ENCODE results near the gene AP1AR. TPM values are rescaled to one million over a fixed set of nuclear protein-coding genes. Genes with fewer than 3 reads are reported as not detected.
"Not testable (repeated sequence)": the region's sequence is repeated elsewhere in the genome, so short reads cannot be mapped to it uniquely, and the experiment has no call there.

Gene AP1AR
- total RNA-seq, 8 experiments from 2014 or later, result 21.1 to 31.4 (median 23.8) TPM

DNA sequence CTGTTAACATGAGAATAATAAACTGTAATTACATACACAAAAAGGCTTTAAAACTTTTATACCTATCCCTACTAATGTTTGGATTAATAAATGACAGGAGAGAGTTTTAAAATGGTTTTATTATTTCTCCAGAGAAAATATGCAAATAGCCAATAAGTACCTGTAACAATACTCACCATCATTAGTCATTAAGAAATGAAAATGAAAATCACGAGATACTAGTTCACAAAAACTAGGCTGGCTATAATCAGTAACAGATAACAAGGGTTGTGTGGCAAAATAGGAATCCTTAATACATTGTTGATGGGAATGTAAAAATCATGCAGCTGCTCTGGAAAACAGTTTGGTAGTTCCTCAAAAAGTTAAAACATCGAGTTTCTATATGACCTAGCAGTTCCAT, 25.2 kb upstream of the AP1AR start:
- no peak for ATAC-seq (replicated peaks in 6 of 8)
- Histone ChIP-seq H3K4me1 (replicated peaks in 1 of 2) (no peaks in the 10 kb centered on the region), H3K4me3 (no peak overlapping the region), H3K27ac (no peak overlapping the region)
- WGBS, 10 experiments, result 0 to 100% (median 68%) methylated on average over 1 to 2 of the region's 2 CpGs
- in situ Hi-C loops (cut with MboI; ENCODE audit: low pct_unique_long_range_greater_than_20kb in 2 of 9, low sequenced_read_pairs in 9 of 9, unreplicated experiment in 9 of 9), result loop anchor here in 1 of 9 experiments (25.0 kb wide), 1 partner anchor 94 kb away; no protein-coding TSS in a partner anchor

DNA sequence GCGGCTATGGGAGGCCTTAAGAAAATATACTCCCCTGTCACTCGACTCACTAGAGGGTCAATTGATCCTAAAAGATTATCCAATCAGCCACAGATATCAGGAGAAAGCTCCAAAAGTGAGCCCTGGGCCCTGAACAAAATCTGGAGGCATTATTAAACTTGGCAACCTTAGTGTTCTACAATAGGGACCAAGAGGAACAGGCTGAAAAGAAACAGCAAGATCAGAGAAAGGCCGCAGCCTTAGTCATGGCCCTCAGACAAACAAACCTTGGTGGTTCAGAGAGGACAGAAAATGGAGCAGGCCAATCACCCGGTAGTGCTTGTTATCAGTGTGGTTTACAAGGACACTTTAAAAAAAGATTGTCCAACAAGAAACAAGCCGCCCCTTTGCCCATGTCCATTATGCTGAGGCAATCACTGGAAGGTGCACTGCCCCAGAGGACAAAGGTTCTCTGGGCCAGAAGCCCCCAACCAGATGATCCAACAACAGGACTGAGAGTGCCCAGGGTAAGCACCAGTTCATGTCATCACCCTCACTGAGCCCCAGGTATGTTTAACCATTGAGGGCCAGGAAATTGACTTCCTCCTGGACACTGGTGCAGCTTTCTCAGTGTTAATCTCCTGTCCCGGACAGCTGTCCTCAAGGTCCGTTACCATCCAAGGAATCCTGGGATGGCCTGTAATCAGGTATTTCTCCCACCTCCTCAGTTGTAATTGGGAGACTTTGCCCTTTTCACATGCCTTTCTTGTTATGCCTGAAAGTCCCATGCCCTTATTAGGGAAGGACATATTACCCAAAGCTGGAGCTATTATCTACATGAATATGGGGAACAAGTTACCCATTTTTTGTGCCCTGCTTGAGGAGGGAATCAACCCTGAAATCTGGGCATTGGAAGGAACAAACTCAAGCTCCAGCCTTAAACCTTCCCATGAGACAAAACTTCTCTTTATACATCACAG, 23.2 kb upstream of the AP1AR start:
- not testable (repeated sequence) for H3K4me1 ChIP-seq (replicated peaks in 1 of 2); H3K27ac ChIP-seq; ATAC-seq (replicated peaks in 6 of 8); H3K4me3 ChIP-seq
- 60 to 100% (median 90%) methylated on average over 1 to 6 of the region's 7 CpGs; no CpG with 5 or more reads in 3 of the 10 experiments for WGBS, 10 experiments
- in situ Hi-C loops (cut with MboI; ENCODE audit: low pct_unique_long_range_greater_than_20kb in 2 of 9, low sequenced_read_pairs in 9 of 9, unreplicated experiment in 9 of 9), result loop anchor here in 1 of 9 experiments (25.0 kb wide), 1 partner anchor 96 kb away; no protein-coding TSS in a partner anchor

DNA sequence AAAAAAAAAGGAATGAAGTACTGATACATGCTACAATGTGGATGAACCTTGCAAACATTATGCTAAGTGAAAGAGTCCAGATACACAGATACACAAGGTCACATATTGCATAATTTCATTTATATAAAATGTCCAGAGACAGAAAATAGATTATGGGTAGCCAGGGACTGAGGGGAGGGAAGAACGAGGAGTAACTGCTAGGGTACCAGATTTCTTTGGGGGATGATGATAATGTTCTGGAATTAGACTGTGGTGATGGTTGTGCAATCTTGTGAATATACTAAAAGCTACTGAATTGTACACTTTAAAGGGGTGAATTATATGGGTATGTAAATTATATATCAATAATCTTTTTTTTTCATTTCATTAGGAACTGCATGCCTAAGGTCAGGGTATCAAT, 20.8 kb upstream of the AP1AR start:
- H3K4me1 ChIP-seq (replicated peaks in 1 of 2), result no peaks in the 10 kb centered on the region
- WGBS, 10 experiments, result 0 to 100% (median 75%) methylated on average over 1 of the region's 1 CpG; no CpG with 5 or more reads in 3 of the 10 experiments
- H3K27ac ChIP-seq, result no peak overlapping the region
- no peak for ATAC-seq (replicated peaks in 6 of 8)
- in situ Hi-C loops (cut with MboI; ENCODE audit: low pct_unique_long_range_greater_than_20kb in 2 of 9, low sequenced_read_pairs in 9 of 9, unreplicated experiment in 9 of 9), result loop anchor here in 1 of 9 experiments (25.0 kb wide), 1 partner anchor 98 kb away; no protein-coding TSS in a partner anchor
- no peak overlapping the region for H3K4me3 ChIP-seq

DNA sequence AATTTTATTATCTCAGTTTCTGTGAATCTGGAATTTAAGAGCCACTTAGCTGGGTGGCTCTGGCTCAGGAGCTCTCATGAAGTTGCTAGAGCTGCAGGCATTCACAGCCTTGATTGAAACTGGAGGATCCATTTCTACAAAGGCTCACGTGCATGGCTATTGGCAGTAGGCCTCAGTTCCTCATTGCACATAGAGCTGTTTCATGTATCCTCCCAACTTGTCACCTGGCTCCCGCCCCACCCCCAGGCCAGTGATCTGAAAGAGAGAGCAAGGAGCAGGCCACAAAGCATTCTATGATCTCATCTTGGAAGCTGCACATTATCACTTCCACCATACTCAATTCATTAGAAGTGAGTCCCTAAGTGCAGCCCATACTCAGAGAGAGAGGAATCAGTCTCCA, 18.5 kb upstream of the AP1AR start:
- Histone ChIP-seq H3K4me1 (replicated peaks in 1 of 2) (no peaks in the 10 kb centered on the region), H3K4me3 (no peak overlapping the region), H3K27ac (no peak overlapping the region)
- no peak for ATAC-seq (replicated peaks in 6 of 8)
- WGBS, 10 experiments, result 13 to 81% (median 44%) methylated on average over 1 to 2 of the region's 2 CpGs; no CpG with 5 or more reads in 5 of the 10 experiments
- in situ Hi-C loops (cut with MboI; ENCODE audit: low pct_unique_long_range_greater_than_20kb in 2 of 9, low sequenced_read_pairs in 9 of 9, unreplicated experiment in 9 of 9), result loop anchor here in 1 of 9 experiments (25.0 kb wide), 1 partner anchor 101 kb away; no protein-coding TSS in a partner anchor

DNA sequence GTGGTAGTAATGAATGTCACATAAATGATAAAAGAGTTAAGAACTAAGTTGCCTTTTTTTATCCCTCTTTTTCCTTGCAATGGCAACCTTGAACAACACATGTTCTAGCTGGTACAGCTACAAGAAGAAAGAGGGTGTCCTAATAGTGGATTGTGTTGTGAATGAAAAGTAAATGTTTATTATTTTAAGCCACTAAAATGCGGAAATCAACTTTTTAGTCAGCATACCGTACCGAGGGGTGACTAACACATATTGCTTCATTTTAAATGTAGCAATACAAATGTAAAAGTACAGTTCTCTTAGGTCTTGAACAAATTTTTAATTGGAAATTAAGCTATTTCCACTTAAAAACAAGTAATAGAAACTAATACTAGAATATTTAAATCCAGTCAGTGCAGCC, 17.7 kb upstream of the AP1AR start:
- WGBS, 10 experiments, result 7 to 94% (median 88%) methylated on average over 1 to 3 of the region's 3 CpGs; no CpG with 5 or more reads in 1 of the 10 experiments
- in situ Hi-C loops (cut with MboI; ENCODE audit: low pct_unique_long_range_greater_than_20kb in 2 of 9, low sequenced_read_pairs in 9 of 9, unreplicated experiment in 9 of 9), result loop anchor here in 1 of 9 experiments (25.0 kb wide), 1 partner anchor 102 kb away; no protein-coding TSS in a partner anchor
- peak in 2 of 8 experiments; percentile 32 to 67 for ATAC-seq (replicated peaks in 6 of 8)
- H3K27ac ChIP-seq, result no peak overlapping the region
- H3K4me1 ChIP-seq (replicated peaks in 1 of 2), result no peaks in the 10 kb centered on the region
- H3K4me3 ChIP-seq, result no peak overlapping the region

DNA sequence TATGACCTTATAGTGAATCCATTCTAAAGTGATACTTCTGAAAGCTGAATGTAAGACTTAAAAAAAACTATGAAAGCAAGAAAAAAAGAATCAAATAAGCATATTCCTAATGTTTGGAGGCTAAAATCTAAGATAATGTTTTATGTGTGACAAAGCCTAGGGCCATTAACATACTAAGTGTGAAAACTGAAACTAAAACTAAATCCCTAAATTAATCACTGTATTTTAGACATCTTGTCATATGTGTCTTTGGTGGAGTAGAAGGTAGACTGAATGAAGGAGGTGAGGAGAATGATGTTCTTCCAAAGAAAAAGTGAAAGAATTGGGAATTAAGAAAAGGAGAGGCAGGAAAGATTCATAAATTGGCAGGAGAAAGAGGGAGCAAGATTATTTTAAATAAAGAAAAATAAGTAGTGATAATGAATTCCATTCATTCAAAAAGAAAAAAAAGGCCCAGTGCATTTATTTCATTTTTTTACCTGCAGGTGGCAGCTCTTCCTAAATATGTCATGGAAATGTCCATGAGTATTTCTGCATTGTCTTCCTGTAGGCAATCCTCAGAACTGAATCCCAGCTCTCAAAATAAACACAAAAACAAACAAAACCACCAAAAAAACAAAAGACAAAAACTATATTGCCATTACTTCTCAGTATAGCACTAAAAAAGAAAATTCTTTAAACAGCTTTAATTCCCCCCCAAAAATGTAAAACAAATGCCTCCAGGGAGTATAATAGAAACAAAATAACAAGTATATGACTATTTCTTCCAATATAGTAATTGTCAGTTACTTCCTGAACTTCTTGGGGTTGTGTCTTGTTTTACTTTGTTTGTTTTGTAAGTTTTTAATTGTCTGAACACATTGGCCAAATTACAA, 17.0 kb upstream of the AP1AR start:
- in situ Hi-C loops (cut with MboI; ENCODE audit: low pct_unique_long_range_greater_than_20kb in 2 of 9, low sequenced_read_pairs in 9 of 9, unreplicated experiment in 9 of 9), result loop anchor here in 1 of 9 experiments (25.0 kb wide), 1 partner anchor 102 kb away; no protein-coding TSS in a partner anchor
- ATAC-seq (replicated peaks in 6 of 8), result peak in 2 of 8 experiments; percentile 68 to 75
- no peak overlapping the region for H3K27ac ChIP-seq
- no peak overlapping the region for H3K4me3 ChIP-seq
- H3K4me1 ChIP-seq (replicated peaks in 1 of 2), result no peaks in the 10 kb centered on the region

DNA sequence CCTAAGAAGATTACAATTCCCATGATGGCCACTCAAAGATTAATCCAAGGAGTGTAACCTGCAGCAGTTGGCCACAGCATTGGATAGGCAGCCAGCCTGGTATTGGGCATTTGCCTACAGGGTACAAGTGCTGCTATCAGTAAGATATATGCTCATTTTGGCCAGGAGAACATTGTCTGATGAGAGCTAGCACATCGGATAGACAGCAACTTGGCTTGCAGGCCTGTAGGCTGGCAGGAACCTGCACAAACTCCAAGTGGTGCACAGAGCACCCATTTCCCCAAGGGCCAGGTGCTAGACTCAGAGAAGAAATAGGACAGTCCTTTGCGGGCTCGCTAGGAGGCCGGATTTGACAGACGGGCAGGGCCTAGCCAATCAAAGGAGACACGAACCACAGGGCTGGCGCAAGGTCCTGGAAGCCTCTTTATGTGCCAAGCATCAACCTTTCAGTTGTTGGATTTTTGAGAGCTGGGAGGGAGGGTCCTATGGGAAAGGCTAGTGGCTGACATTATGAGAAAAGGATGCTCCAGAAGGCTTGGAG, 11.7 kb upstream of the AP1AR start:
- in situ Hi-C loops (cut with MboI; ENCODE audit: low pct_unique_long_range_greater_than_20kb in 2 of 9, low sequenced_read_pairs in 9 of 9, unreplicated experiment in 9 of 9), result loop anchor here in 1 of 9 experiments (25.0 kb wide), 1 partner anchor 108 kb away; no protein-coding TSS in a partner anchor
- no peak for ATAC-seq (replicated peaks in 6 of 8)
- 86 to 100% (median 90%) methylated on average over 1 to 7 of the region's 7 CpGs; no CpG with 5 or more reads in 5 of the 10 experiments for WGBS, 10 experiments
- Histone ChIP-seq H3K4me1 (replicated peaks in 1 of 2) (no peaks in the 10 kb centered on the region), H3K4me3 (no peak overlapping the region), H3K27ac (no peak overlapping the region)

DNA sequence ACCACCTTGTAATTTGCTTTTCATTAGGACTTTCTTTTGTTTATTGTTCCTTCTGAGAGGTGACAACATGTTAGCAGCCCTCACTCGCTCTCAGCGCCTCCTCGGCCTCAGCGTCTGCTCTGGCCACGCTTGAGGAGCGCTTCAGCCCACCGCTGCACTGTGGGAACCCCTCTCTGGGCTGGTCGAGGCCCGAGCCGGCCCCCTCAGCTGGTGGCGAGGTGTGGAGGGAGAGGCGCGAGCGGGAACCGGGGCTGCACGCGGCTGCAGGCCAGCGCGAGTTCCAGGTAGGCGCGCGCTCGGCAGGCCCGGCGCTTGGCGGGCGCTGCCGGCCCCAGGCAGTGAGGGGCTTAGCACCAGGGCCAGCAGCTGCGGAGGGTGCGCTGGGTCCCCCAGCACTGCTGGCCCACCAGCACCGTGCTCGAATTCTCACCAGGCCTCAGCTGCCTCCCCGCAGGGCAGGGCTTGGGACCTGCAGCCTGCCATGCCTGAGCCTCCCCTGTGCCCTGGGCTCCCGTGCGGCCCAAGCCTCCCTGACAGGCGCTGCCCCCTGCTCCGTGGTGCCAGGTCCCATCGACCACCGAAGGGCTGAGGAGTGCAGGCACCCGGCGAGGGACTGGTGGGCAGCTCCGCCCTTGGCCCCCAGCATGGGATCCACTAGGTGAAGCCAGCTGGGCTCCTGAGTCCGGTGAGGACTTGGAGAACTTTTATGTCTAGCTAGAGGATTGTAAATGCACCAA, 9.2 kb upstream of the AP1AR start:
- WGBS, 10 experiments, result 70 to 100% (median 93%) methylated on average over 2 to 16 of the region's 43 CpGs; no CpG with 5 or more reads in 4 of the 10 experiments
- H3K27ac ChIP-seq, result no peak overlapping the region
- no peaks in the 10 kb centered on the region for H3K4me1 ChIP-seq (replicated peaks in 1 of 2)
- in situ Hi-C loops (cut with MboI; ENCODE audit: low pct_unique_long_range_greater_than_20kb in 2 of 9, low sequenced_read_pairs in 9 of 9, unreplicated experiment in 9 of 9), result loop anchor here in 1 of 9 experiments (25.0 kb wide), 1 partner anchor 110 kb away; no protein-coding TSS in a partner anchor
- no peak overlapping the region for H3K4me3 ChIP-seq
- no peak for ATAC-seq (replicated peaks in 6 of 8)

DNA sequence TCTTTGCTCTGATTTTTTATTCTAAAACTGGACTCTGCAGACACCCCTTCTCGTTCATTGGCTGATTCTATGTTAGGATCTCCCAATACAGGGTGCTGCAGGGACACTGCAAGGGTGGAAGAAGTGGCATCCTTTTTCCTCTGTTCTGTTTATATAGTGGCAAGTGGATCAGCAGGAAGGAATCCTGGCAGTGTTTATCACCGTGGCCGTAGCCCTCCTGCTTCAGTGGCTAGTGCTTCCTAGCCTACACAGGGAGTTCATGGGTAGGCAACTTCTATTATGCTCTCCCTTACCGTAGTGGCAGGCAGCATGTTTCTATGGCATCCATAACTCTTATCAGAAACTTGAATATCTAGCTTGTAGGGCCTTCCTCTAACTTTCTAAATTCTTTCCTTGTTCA, 6.4 kb upstream of the AP1AR start:
- ATAC-seq (replicated peaks in 6 of 8), result no peak
- Histone ChIP-seq H3K4me3 (no peak overlapping the region), H3K4me1 (replicated peaks in 1 of 2) (peaks cover 0 to 5% of the 10 kb centered on the region in 2 donors), H3K27ac (no peak overlapping the region)
- 48 to 100% (median 72%) methylated on average over 1 to 4 of the region's 4 CpGs; no CpG with 5 or more reads in 2 of the 10 experiments for WGBS, 10 experiments
- in situ Hi-C loops (cut with MboI; ENCODE audit: low pct_unique_long_range_greater_than_20kb in 2 of 9, low sequenced_read_pairs in 9 of 9, unreplicated experiment in 9 of 9), result loop anchor here in 3 of 9 experiments (25.0 kb wide), 2 partner anchors 88 to 113 kb away; partner anchors contain the start of gene FAM241A (in 1 of the 3)

DNA sequence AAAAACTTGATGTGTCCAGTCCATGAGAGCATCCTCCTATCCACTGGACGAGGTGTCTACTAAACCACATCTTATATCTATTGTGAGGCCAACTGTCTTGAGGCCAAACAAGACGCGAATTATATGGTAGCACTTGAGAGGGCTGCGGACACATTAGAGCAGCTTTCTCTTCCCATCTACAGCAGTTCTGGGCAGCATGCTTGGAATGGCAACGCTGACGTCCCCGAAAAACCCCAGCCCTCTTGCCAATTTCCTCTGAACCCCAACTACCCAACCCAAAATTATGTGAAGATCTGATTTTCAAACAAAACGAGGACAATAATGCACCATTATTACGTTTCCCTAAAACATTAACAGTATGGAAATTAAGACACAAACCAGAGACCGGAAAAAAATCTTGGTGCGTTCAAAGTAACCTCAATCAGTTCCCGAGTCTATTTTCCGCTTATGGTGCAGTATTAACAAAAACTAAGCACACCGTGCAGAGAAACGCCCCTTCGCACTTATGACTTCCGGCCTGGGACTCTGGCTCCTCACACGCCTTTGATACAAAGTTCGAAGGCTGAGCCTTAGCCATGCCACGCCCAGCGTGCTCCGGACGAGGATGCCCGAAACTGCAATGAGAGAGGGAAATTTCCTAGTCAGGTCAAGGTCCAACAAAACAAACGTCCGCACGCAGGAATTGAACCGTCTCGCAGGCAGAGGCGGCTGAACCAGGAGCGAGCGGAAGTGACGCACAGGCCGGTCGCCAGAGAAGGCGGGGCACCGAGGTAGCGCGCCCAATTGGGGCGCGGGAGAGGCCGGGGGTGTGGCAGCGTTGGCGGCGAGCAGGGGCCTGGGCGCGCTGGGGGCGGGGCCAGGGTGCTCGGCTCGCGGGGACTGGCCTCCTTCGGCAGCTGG, 458 bp upstream of the AP1AR start:
- Histone ChIP-seq H3K4me3 (peak overlapping the region; percentile 70 to 99 (median 86)), H3K27ac (peak overlapping the region; percentile 89 to 93), H3K4me1 (replicated peaks in 1 of 2) (peaks cover 8 to 17% of the 10 kb centered on the region in 2 donors)
- in situ Hi-C loops (cut with MboI; ENCODE audit: low pct_unique_long_range_greater_than_20kb in 2 of 9, low sequenced_read_pairs in 9 of 9, unreplicated experiment in 9 of 9), result loop anchor here in 4 of 9 experiments (10.0 to 25.0 kb wide), 3 partner anchors 94 to 136 kb away; partner anchors contain the start of gene FAM241A (in 1 of the 4)
- WGBS, 10 experiments, result 0 to 4% (median 0%) methylated on average over 1 to 16 of the region's 52 CpGs; no CpG with 5 or more reads in 1 of the 10 experiments
- peak; percentile 84 to 93 (median 90) for ATAC-seq (replicated peaks in 6 of 8)

Data from motor neuron (in vitro differentiated cells).